NCI-H1105 treated with DMSO at 0.1 percent for 48 hours (cell line): Measurements from ENCODE around the gene HBD.
"Not testable (repeated sequence)": the region's sequence is repeated elsewhere in the genome, so short reads cannot be mapped to it uniquely, and the experiment has no call there.

ENCODE experiments used
- DNase-seq: peaks from one replicate; lab custom pipeline; 2025; lab: John Stamatoyannopoulos, UW

The HBD gene

GRCh38 chr11:5252919-5253265, 18.6 kb upstream of the HBD start:
- no peak for DNase-seq

- DNase-seq: no peak
Measured at GRCh38 chr11:5252192-5252918, 18.1 kb upstream of the HBD start.

GRCh38 chr11:5251746-5252145, 17.5 kb upstream of the HBD start:
- no peak for DNase-seq

DNA sequence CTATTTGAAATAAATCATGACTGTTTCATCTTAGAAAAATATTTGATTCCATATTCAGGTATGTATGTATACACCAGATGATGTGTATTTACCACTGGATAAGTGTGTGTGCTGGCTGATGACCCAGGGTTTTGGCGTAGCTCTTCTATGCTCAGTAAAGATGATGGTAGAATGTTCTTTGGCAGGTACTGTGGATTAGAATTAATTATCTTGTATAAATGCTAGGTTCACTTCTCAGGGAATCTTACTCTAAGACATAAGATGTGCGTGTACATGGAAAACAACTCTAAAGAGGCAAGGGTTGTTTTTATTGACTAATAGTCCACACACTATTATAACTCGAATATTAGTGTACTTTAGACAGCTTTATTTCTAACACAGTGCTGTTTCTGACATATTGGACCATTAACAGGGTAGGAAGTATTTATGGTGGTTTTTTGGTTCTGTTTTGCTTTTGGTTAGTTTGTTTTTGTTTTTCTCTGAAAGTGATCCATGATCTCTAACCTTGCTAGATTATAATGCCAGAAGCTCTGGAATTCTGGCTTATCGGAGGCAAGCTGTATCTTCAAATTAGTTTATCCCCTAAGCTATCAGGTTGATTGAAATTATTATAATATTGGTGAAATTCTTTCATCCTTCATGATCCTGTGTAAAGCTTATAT, 16.4 kb upstream of the HBD start:
- no peak for DNase-seq

DNA sequence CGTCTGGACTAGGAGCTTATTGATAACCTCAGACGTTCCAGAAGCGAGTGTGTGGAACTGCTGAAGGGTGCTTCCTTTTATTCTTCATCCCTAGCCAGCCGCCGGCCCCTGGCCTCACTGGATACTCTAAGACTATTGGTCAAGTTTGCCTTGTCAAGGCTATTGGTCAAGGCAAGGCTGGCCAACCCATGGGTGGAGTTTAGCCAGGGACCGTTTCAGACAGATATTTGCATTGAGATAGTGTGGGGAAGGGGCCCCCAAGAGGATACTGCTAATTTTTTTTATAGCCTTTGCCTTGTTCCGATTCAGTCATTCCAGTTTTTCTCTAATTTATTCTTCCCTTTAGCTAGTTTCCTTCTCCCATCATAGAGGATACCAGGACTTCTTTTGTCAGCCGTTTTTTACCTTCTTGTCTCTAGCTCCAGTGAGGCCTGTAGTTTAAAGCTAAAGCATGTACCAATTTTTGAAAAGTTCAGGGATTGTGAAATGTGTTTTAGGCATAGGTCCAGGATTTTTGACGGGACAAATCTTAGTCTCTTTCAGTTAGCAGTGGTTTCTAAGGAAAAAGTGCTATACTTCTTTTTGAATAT, 15.6 kb upstream of the HBD start, which contains the start of gene HBG1:
TSS of gene HBG1 (minus strand) at position 51 of the 590 bp plus-strand sequence. CDS start 53 bp downstream, outside the sequence.
- DNase-seq: not testable (repeated sequence)

GRCh38 chr11:5248498-5248897, 14.2 kb upstream of the HBD start:
- not testable (repeated sequence) for DNase-seq

DNA sequence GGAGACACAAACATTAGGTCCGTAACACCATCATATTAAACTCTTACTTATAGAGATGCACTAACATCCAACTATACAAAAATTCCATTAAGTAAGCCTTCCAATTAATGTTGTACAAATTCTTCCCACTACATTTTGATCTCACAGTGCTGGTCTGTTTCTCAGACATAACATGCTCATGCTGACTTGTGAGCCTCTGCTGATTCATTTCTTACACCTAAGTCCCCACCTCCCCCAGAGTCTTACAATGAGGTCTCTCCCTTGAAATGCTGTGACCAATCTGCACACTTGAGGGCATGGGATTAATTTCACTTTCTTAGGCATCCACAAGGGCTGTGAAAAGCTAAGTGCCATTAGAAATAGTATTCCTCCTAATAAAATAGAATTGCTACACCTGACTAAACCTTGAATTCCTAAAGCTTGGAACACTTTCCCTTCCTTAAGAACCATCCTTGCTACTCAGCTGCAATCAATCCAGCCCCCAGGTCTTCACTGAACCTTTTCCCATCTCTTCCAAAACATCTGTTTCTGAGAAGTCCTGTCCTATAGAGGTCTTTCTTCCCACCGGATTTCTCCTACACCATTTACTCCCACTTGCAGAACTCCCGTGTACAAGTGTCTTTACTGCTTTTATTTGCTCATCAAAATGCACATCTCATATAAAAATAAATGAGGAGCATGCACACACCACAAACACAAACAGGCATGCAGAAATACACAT, 13.3 kb upstream of the HBD start:
- DNase-seq: no peak

- no peak for DNase-seq
Measured at GRCh38 chr11:5246772-5247471, 12.6 kb upstream of the HBD start.

GRCh38 chr11:5245155-5245554, 10.9 kb upstream of the HBD start:
- DNase-seq: no peak

DNA sequence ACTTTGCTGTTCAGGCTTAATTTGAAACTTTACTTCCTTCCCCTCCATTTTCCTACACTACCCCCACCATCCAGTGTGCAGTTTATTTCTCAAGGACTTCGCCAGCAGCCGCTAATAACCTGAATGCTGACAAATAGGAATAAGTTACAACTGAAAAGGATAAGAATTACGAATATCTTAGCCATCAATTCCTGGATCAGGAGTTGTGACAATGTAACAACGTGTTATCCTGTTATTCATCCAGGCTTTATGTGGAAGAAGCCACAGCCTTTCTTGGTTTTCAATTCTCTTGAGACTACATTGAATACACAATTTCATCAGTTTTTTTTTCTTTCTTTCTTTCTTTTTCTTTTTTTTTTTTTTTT, 9.5 kb upstream of the HBD start:
- no peak for DNase-seq

DNA sequence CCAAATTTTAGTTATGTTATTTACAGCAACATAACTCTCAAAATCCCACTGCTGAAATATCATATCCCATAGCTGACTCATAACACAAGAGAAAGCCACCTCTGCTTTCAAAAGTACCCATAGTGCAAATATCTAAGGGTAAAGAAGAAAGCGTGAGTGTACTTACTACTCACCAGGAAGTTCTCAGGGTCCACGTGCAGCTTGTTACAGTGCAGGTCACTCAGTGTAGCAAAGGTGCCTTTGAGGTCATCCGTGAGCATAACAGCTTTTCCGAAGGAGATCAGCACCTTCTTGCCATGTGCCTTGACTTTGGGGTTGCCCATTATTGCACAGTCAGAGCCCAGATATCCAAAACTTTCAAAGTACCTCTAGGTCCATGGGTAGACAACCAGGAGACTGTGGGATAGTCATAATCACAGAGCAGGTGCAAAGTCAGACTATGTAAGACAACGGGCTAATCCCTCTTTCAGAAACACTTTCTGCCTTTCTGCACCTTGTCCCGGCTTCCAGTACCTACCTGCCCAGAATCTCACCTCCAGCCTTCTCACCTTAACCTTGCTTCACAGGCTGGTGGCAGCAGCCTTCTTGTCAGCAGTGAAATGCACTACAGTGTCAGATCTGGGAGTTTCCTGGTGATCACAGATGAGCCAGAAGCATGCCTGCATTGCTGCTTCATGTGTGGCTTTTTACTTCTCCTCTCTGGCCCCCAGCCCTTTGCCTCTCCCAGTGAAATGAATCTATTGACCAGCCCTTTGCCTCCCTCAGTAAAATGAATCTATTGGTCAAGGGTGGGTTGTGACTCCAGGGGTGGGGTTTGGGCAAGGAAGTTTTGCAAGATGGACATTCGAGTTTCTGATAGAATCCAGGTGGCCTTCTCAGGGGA, 8.9 kb upstream of the HBD start:
- no peak for DNase-seq

- DNase-seq: no peak
Measured at GRCh38 chr11:5242208-5242607, 7.9 kb upstream of the HBD start.

DNA sequence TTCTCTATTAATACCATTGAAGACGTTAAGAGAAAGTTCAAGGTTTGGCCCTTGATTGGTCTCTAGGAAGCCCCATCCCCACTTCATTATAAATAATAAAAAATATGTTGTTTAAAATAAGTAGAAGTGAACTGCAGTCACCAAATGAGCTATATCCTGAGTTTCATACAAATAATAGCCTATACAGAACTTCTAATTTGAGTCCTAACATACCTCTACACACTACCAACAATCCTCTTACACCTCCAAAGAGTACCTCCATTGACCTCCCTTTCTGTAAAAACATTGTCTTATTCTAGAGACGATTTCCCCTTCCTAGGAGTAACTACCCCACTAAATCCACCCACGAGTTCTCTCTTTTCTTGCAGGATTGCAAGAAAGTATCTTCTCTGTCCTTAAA, 7.2 kb upstream of the HBD start:
- no peak for DNase-seq

DNA sequence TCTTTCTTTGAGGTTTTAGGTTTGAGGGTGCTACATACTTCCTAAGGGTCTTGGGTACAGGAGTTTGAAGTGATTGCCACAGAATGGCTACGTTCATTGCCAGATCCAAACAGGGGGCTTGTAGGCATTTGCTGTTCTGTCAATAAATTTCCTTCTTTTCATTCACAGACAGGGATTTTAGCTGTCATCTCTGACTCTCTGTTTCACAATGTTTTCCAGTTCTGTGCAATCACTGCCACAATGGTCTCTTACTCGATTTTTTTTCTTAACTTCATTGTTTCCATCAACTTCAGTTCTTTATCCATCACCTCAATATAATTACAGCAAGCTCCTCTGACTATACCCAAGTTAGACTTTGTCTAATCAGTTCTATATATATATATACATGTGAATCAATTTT, 6.2 kb upstream of the HBD start:
- no peak for DNase-seq

DNA sequence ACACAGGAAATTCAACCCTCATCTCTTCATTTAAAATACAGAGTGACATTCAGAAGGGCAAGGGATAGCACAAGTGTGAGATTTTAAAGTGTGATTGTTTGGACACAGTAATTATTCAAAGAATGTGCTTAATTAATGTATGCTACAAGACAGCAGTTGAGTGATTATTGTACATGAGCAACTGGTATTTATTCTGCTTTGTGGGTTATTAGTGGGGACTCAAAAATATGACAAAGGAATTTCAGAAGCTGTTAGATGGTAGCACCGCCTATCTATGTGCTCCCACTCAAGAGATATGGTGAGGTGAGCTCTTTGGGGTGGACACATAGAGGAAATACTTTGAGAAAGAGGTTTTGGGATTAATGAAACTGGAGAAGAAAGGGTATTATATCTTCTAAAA, 5.8 kb upstream of the HBD start:
- no peak for DNase-seq

GRCh38 chr11:5239046-5239445, 4.8 kb upstream of the HBD start:
- DNase-seq: no peak

- no peak for DNase-seq
Measured at GRCh38 chr11:5238486-5238885, 4.2 kb upstream of the HBD start.

DNA sequence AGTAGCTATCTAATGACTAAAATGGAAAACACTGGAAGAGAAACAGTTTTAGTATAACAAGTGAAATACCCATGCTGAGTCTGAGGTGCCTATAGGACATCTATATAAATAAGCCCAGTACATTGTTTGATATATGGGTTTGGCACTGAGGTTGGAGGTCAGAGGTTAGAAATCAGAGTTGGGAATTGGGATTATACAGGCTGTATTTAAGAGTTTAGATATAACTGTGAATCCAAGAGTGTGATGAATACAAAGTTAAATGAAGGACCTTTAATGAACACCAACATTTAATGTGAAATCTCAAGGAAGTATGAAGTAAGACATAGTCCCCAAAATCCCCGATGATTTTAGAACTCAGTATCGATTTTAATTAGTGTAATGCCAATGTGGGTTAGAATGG, 3.1 kb upstream of the HBD start:
- no peak for DNase-seq

DNA sequence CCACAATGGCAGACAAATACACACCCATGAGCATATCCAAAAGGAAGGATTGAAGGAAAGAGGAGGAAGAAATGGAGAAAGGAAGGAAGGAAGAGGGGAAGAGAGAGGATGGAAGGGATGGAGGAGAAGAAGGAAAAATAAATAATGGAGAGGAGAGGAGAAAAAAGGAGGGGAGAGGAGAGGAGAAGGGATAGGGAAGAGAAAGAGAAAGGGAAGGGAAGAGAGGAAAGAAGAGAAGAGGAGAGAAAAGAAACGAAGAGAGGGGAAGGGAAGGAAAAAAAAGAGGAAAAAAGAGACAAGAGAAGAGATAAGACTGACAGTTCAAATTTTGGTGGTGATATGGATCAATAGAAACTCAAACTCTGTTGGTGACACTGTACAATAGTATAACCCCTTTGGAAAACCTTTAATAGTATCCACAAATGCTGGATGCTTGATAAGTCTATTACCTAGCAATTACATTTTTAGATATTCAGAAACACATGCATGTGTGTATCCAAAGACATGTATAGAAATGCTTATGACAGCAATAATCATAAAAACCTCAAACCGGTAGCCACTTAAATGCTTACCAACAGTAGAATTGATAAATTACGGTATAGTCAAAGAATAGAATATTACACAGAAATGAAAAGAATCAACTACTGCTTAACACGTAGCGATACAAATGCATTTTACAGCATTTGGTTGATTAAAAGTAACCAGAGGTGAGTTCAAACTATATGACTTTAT, 1.2 kb upstream of the HBD start:
- DNase-seq: no peak

DNA sequence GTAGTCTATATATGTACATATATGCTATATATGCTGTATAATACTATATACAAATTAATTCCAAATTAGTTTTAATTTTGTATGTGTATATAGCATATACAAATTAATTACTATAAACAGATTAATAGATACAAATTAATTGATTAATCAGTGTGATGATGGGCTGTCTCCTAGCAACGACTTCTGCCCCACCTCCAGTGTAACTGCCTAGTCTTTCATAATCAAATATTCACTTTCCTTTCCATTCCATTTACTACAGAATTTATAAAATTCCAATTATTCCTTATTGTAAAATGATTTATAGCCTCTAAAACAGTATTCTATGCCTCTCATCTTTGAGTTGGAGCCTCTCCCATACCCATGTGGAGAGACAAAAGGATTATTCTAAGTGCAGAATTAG, 976 bp downstream of the HBD start:
- DNase-seq: no peak

GRCh38 chr11:5232821-5233220, 1.5 kb downstream of the HBD start:
- DNase-seq: no peak
